ENCODE measurements around the gene REXO4.

- TF ChIP-seq, protein P1, sequence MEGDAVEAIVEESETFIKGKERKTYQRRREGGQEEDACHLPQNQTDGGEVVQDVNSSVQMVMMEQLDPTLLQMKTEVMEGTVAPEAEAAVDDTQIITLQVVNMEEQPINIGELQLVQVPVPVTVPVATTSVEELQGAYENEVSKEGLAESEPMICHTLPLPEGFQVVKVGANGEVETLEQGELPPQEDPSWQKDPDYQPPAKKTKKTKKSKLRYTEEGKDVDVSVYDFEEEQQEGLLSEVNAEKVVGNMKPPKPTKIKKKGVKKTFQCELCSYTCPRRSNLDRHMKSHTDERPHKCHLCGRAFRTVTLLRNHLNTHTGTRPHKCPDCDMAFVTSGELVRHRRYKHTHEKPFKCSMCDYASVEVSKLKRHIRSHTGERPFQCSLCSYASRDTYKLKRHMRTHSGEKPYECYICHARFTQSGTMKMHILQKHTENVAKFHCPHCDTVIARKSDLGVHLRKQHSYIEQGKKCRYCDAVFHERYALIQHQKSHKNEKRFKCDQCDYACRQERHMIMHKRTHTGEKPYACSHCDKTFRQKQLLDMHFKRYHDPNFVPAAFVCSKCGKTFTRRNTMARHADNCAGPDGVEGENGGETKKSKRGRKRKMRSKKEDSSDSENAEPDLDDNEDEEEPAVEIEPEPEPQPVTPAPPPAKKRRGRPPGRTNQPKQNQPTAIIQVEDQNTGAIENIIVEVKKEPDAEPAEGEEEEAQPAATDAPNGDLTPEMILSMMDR (IDR thresholded peaks at IDR 0.05), result no peak
- TF ChIP-seq POLR2A (IDR thresholded peaks at IDR 0.05), result no peak
Measured at GRCh38 chr9:133419005-133419404, 1.2 kb upstream of the REXO4 start.
